ENCODE data around the gene KRTAP10-1.
"Not testable (repeated sequence)": the region's sequence is repeated elsewhere in the genome, so short reads cannot be mapped to it uniquely, and the experiment has no call there.

Gene KRTAP10-1

GRCh38 chr21:44574457-44575306, 34.7 kb upstream of the KRTAP10-1 start:
- TF ChIP-seq EZH2phosphoT487 (conservative IDR thresholded peaks at IDR 0.05; ENCODE audit: low read length) (no peak), CTCF (IDR thresholded peaks at IDR 0.05; ENCODE audit: insufficient read depth, low read length, poor library complexity, severe bottlenecking) (no peak)
- no peaks in the 10 kb centered on the region for H3K79me2 ChIP-seq (ENCODE audit: insufficient read depth, low read length)
- H3K4me3 ChIP-seq (ENCODE audit: insufficient read depth, low read length, poor library complexity, severe bottlenecking) = no peak overlapping the region
- no peak overlapping the region for H3K27ac ChIP-seq (ENCODE audit: low read depth, low read length)
- no peaks in the 10 kb centered on the region for H4K20me1 ChIP-seq (ENCODE audit: low read depth, low read length)
- no peak overlapping the region for H2AFZ ChIP-seq (ENCODE audit: low read depth, low read length, severe bottlenecking)
- H3K9me3 ChIP-seq (ENCODE audit: insufficient read depth, low read length) = no peaks in the 10 kb centered on the region
- H3K9me2 ChIP-seq (replicated peaks; ENCODE audit: insufficient read depth, low read length) = no peaks in the 10 kb centered on the region
- H3K27me3 ChIP-seq (ENCODE audit: low read length) = no peaks in the 10 kb centered on the region
- H3K4me2 ChIP-seq (ENCODE audit: low read depth, low read length, poor library complexity, severe bottlenecking) = no peak overlapping the region
- H3K36me3 ChIP-seq (ENCODE audit: low read length) = no peaks in the 10 kb centered on the region
- no peak overlapping the region for H3K9ac ChIP-seq (ENCODE audit: low read length)
- H3F3A ChIP-seq (ENCODE audit: insufficient read depth) = no peaks in the 10 kb centered on the region

GRCh38 chr21:44573630-44574456, 33.8 kb upstream of the KRTAP10-1 start, which contains the start of gene KRTAP10-4:
Gene KRTAP10-4, plus strand, starts transcription at chr21:44573729. Its CDS starts 30 bp downstream, at chr21:44573759.
- H3K9me3 ChIP-seq (ENCODE audit: insufficient read depth, low read length); H3K9me2 ChIP-seq (replicated peaks; ENCODE audit: insufficient read depth, low read length); H3K27me3 ChIP-seq (ENCODE audit: low read length); H3K36me3 ChIP-seq (ENCODE audit: low read length); H3K4me3 ChIP-seq (ENCODE audit: insufficient read depth, low read length, poor library complexity, severe bottlenecking); H3K9ac ChIP-seq (ENCODE audit: low read length); H2AFZ ChIP-seq (ENCODE audit: low read depth, low read length, severe bottlenecking); H3K79me2 ChIP-seq (ENCODE audit: insufficient read depth, low read length); H3F3A ChIP-seq (ENCODE audit: insufficient read depth); H3K27ac ChIP-seq (ENCODE audit: low read depth, low read length); H3K4me2 ChIP-seq (ENCODE audit: low read depth, low read length, poor library complexity, severe bottlenecking); H4K20me1 ChIP-seq (ENCODE audit: low read depth, low read length): not testable (repeated sequence)

- no peak overlapping the region for H3K4me3 ChIP-seq (ENCODE audit: insufficient read depth, low read length, poor library complexity, severe bottlenecking)
- no peak overlapping the region for H2AFZ ChIP-seq (ENCODE audit: low read depth, low read length, severe bottlenecking)
- H3K9ac ChIP-seq (ENCODE audit: low read length) = no peak overlapping the region
- H3K9me3 ChIP-seq (ENCODE audit: insufficient read depth, low read length) = no peaks in the 10 kb centered on the region
- H3F3A ChIP-seq (ENCODE audit: insufficient read depth) = no peaks in the 10 kb centered on the region
- H3K9me2 ChIP-seq (replicated peaks; ENCODE audit: insufficient read depth, low read length) = no peaks in the 10 kb centered on the region
- no peak for TF ChIP-seq EZH2phosphoT487 (conservative IDR thresholded peaks at IDR 0.05; ENCODE audit: low read length)
- TF ChIP-seq CTCF (IDR thresholded peaks at IDR 0.05; ENCODE audit: insufficient read depth, low read length, poor library complexity, severe bottlenecking) = no peak
- no peaks in the 10 kb centered on the region for H3K36me3 ChIP-seq (ENCODE audit: low read length)
- H3K4me2 ChIP-seq (ENCODE audit: low read depth, low read length, poor library complexity, severe bottlenecking) = no peak overlapping the region
- H4K20me1 ChIP-seq (ENCODE audit: low read depth, low read length) = no peaks in the 10 kb centered on the region
- no peaks in the 10 kb centered on the region for H3K79me2 ChIP-seq (ENCODE audit: insufficient read depth, low read length)
- no peak overlapping the region for H3K27ac ChIP-seq (ENCODE audit: low read depth, low read length)
- no peaks in the 10 kb centered on the region for H3K27me3 ChIP-seq (ENCODE audit: low read length)
These were observed 33.1 kb upstream of the KRTAP10-1 start for GRCh38 chr21:44572959-44573583.

Measured in SU-DHL-6 (cell line).